Measurements from ENCODE around the gene HUS1.
A peak's percentile ranks its signal among the peaks of the same experiment; 100 is the strongest.

Gene HUS1

DNA sequence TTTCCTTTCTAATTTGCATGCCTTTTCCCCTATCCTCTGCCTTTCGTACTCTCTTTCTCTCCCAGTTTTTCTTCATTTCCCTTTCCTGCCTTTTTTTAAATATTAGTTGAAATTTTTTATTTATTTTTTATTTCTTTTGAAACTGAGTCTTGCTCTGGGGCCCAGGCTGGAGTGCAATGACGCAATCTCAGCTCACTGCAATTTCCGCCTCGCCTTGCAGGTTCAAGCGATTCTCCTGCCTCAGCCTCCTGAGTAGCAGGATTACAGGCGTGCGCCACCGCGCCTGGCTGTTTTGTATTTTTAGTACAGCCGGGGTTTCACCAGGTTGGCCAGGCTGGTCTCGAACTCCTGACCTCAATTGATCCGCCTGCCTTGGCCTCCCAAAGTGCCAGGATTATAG, 20.0 kb upstream of the HUS1 start:
- Histone ChIP-seq H3K4me2 (ENCODE audit: low read depth, low read length) (no peak overlapping the region), H3K9me2 (replicated peaks; ENCODE audit: insufficient read depth, low read length) (no peaks in the 10 kb centered on the region), H3K9me3 (replicated peaks; ENCODE audit: insufficient read depth, low read length) (no peaks in the 10 kb centered on the region), H3K27ac (ENCODE audit: low read length) (no peak overlapping the region), H3K4me1 (ENCODE audit: low read length) (no peaks in the 10 kb centered on the region), H3K9ac (ENCODE audit: low read length) (no peak overlapping the region), H3K27me3 (replicated peaks; ENCODE audit: insufficient read depth, low read length) (no peaks in the 10 kb centered on the region), H3F3A (ENCODE audit: insufficient read depth, low read length) (no peaks in the 10 kb centered on the region), H3K79me2 (ENCODE audit: low read length) (no peaks in the 10 kb centered on the region), H3K36me3 (replicated peaks; ENCODE audit: insufficient read depth, low read length) (no peaks in the 10 kb centered on the region), H2AFZ (ENCODE audit: low read length) (no peak overlapping the region), H3K4me3 (ENCODE audit: low read length) (no peak overlapping the region), H4K20me1 (ENCODE audit: insufficient read depth, low read length) (no peaks in the 10 kb centered on the region)
- no peak for TF ChIP-seq EZH2phosphoT487 (IDR thresholded peaks at IDR 0.05; ENCODE audit: low read length)
- TF ChIP-seq, protein P1, sequence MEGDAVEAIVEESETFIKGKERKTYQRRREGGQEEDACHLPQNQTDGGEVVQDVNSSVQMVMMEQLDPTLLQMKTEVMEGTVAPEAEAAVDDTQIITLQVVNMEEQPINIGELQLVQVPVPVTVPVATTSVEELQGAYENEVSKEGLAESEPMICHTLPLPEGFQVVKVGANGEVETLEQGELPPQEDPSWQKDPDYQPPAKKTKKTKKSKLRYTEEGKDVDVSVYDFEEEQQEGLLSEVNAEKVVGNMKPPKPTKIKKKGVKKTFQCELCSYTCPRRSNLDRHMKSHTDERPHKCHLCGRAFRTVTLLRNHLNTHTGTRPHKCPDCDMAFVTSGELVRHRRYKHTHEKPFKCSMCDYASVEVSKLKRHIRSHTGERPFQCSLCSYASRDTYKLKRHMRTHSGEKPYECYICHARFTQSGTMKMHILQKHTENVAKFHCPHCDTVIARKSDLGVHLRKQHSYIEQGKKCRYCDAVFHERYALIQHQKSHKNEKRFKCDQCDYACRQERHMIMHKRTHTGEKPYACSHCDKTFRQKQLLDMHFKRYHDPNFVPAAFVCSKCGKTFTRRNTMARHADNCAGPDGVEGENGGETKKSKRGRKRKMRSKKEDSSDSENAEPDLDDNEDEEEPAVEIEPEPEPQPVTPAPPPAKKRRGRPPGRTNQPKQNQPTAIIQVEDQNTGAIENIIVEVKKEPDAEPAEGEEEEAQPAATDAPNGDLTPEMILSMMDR (IDR thresholded peaks at IDR 0.05; ENCODE audit: low read length) = no peak
- no peak for DNase-seq

DNA sequence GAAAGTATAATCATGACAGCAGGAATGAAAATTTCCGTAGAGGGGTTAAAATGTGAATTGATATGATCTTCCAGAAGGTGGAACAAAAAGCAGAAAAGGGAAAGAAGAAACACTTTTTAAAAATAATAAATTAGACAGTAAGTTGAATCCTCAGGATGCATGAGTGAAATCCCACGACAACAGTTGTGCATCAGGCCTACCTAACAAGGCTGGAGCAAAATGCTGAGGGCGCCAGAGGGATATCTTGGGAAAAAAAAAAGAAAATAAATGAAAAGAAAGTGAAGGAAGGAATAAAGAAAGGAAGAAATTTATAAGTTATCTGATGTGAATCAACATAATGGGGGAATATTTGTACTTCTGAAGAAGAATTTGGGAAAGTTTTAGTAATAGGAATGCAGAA, 13.0 kb upstream of the HUS1 start:
- Histone ChIP-seq H3K4me1 (ENCODE audit: low read length) (no peaks in the 10 kb centered on the region), H3K9me2 (replicated peaks; ENCODE audit: insufficient read depth, low read length) (no peaks in the 10 kb centered on the region), H4K20me1 (ENCODE audit: insufficient read depth, low read length) (no peaks in the 10 kb centered on the region), H3K4me2 (ENCODE audit: low read depth, low read length) (peak overlapping the region; percentile 76), H3K9ac (ENCODE audit: low read length) (peak overlapping the region; percentile 63; the same call in 1 of the 2 replicates), H3K79me2 (ENCODE audit: low read length) (no peaks in the 10 kb centered on the region), H3K36me3 (replicated peaks; ENCODE audit: insufficient read depth, low read length) (no peaks in the 10 kb centered on the region), H3K4me3 (ENCODE audit: low read length) (peak overlapping the region; percentile 80), H3K9me3 (replicated peaks; ENCODE audit: insufficient read depth, low read length) (no peaks in the 10 kb centered on the region), H3K27ac (ENCODE audit: low read length) (peak overlapping the region; percentile 73), H3F3A (ENCODE audit: insufficient read depth, low read length) (peaks cover 14% of the 10 kb centered on the region), H2AFZ (ENCODE audit: low read length) (peak overlapping the region; percentile 88), H3K27me3 (replicated peaks; ENCODE audit: insufficient read depth, low read length) (no peaks in the 10 kb centered on the region)
- DNase-seq = no peak
- TF ChIP-seq EZH2 (optimal IDR thresholded peaks at IDR 0.05; ENCODE audit: low read depth, low read length) (no peak), EZH2phosphoT487 (IDR thresholded peaks at IDR 0.05; ENCODE audit: low read length) (no peak)
- TF ChIP-seq, protein P1 (IDR thresholded peaks at IDR 0.05; ENCODE audit: low read length) = no peak

DNA sequence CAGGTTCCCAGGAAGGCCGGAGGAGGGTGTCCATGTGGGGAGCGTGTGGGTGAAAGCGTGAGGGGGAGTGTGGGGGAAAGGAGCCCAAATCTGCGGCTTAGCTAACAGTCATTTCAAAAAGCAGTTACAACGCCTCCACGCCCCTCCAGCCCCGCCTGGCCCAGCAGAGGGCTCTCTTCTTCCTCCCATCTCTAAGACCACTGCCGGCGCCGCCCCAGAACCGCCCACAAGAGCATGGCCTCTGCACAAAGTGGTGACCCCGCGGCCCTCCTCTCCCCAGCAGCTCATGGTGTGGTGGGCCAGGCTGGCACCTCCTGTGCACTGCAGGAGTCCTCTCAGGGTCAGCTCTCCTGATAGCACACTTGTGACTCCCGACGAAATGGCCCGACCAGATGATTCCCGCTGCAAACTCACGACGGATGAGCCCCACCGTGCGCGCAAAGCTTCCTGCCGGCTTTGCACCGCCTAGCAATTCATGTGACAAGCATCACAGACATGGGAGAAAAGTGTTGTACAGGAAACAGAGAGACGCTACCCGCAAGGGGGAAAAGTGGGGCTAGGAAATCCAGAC, 12.4 kb upstream of the HUS1 start:
- Histone ChIP-seq H3K9me2 (replicated peaks; ENCODE audit: insufficient read depth, low read length) (no peaks in the 10 kb centered on the region), H3F3A (ENCODE audit: insufficient read depth, low read length) (peaks cover 14% of the 10 kb centered on the region), H3K9ac (ENCODE audit: low read length) (peak overlapping the region; percentile 63), H4K20me1 (ENCODE audit: insufficient read depth, low read length) (no peaks in the 10 kb centered on the region), H3K4me2 (ENCODE audit: low read depth, low read length) (peak overlapping the region; percentile 76), H3K27ac (ENCODE audit: low read length) (peak overlapping the region; percentile 73), H3K9me3 (replicated peaks; ENCODE audit: insufficient read depth, low read length) (no peaks in the 10 kb centered on the region), H2AFZ (ENCODE audit: low read length) (peak overlapping the region; percentile 88), H3K27me3 (replicated peaks; ENCODE audit: insufficient read depth, low read length) (no peaks in the 10 kb centered on the region), H3K4me1 (ENCODE audit: low read length) (no peaks in the 10 kb centered on the region), H3K36me3 (replicated peaks; ENCODE audit: insufficient read depth, low read length) (no peaks in the 10 kb centered on the region), H3K79me2 (ENCODE audit: low read length) (no peaks in the 10 kb centered on the region), H3K4me3 (ENCODE audit: low read length) (peak overlapping the region; percentile 80)
- DNase-seq = peak; percentile 89
- no peak for TF ChIP-seq EZH2 (optimal IDR thresholded peaks at IDR 0.05; ENCODE audit: low read depth, low read length)
- TF ChIP-seq, protein P1 (IDR thresholded peaks at IDR 0.05; ENCODE audit: low read length) = peak; percentile 62
